Measurements from ENCODE around the gene DIP2C.
"Not testable (repeated sequence)": the region's sequence is repeated elsewhere in the genome, so short reads cannot be mapped to it uniquely, and the experiment has no call there.

Gene DIP2C

GRCh38 chr10:436911-437665 lies 252.4 kb downstream of the DIP2C start:
- peak overlapping the region; percentile 46 for H3K27ac ChIP-seq
- TF ChIP-seq ZFX (IDR thresholded peaks at IDR 0.05) (no peak), CTCF (conservative IDR thresholded peaks at IDR 0.05) (no peak)

- TF ChIP-seq CTCF (conservative IDR thresholded peaks at IDR 0.05) (no peak; the same call in 1 of the 2 replicates), ZFX (IDR thresholded peaks at IDR 0.05) (no peak)
These were observed 253.3 kb downstream of the DIP2C start for GRCh38 chr10:436013-436697.

GRCh38 chr10:435397-435796 lies 254.1 kb downstream of the DIP2C start:
- no peak for TF ChIP-seq CTCF (conservative IDR thresholded peaks at IDR 0.05)
- no peak for TF ChIP-seq ZFX (IDR thresholded peaks at IDR 0.05)
- peak overlapping the region; percentile 83 for H3K27ac ChIP-seq

More at GRCh38 chr10:436013-436697, 253.3 kb downstream of the DIP2C start:
- peak overlapping the region; percentile 72 for H3K27ac ChIP-seq

GRCh38 chr10:429696-430095 lies 259.8 kb downstream of the DIP2C start:
- H3K27ac ChIP-seq = no peak overlapping the region
- no peak for TF ChIP-seq ZFX (IDR thresholded peaks at IDR 0.05)
- TF ChIP-seq CTCF (conservative IDR thresholded peaks at IDR 0.05) = no peak

GRCh38 chr10:427761-428519 lies 261.5 kb downstream of the DIP2C start:
- no peak for TF ChIP-seq CTCF (conservative IDR thresholded peaks at IDR 0.05)
- no peak for TF ChIP-seq ZFX (IDR thresholded peaks at IDR 0.05)
- no peak overlapping the region for H3K27ac ChIP-seq

- H3K27ac ChIP-seq = not testable (repeated sequence)
These were observed 264.1 kb downstream of the DIP2C start for GRCh38 chr10:425365-425764.

- not testable (repeated sequence) for H3K27ac ChIP-seq
These were observed 264.7 kb downstream of the DIP2C start for GRCh38 chr10:424724-425123.

GRCh38 chr10:423178-423577 lies 266.3 kb downstream of the DIP2C start:
- TF ChIP-seq CTCF (conservative IDR thresholded peaks at IDR 0.05) = no peak
- no peak for TF ChIP-seq ZFX (IDR thresholded peaks at IDR 0.05)
- no peak overlapping the region for H3K27ac ChIP-seq
